Measurements from ENCODE around the gene WDR70.
"Not testable (repeated sequence)": the region's sequence is repeated elsewhere in the genome, so short reads cannot be mapped to it uniquely, and the experiment has no call there.

The WDR70 gene

DNA sequence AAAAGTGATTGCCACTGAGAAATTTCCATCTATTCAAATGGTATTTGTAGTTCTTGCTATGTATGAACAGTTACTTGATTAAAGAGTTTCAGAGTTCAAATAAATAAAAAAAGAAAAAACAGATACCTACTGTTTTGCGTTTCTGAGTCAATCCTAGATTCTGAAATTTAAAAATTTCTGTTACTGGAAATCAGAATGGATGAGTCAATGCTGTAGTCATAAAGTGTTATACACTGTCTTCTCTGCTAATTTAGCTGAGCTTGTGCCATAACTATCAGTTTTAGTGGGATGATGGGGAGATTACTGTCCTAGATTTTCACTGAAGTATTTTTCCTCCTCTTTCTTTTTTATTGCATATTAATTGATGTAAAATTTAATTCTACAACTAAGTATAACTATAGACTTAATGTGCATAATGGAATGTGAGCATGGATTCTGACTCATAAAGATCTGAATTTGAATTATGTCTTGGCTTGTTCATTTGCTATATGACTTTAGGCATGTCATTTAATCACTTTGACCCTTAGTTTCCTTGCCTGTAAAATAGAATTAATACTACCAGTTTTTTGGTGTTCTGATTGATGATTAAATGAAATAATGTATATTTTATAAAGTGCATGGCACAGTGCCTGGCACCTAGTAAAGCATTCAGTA is 75.4 kb downstream of the WDR70 start:
- DNase-seq, result not testable (repeated sequence)

DNA sequence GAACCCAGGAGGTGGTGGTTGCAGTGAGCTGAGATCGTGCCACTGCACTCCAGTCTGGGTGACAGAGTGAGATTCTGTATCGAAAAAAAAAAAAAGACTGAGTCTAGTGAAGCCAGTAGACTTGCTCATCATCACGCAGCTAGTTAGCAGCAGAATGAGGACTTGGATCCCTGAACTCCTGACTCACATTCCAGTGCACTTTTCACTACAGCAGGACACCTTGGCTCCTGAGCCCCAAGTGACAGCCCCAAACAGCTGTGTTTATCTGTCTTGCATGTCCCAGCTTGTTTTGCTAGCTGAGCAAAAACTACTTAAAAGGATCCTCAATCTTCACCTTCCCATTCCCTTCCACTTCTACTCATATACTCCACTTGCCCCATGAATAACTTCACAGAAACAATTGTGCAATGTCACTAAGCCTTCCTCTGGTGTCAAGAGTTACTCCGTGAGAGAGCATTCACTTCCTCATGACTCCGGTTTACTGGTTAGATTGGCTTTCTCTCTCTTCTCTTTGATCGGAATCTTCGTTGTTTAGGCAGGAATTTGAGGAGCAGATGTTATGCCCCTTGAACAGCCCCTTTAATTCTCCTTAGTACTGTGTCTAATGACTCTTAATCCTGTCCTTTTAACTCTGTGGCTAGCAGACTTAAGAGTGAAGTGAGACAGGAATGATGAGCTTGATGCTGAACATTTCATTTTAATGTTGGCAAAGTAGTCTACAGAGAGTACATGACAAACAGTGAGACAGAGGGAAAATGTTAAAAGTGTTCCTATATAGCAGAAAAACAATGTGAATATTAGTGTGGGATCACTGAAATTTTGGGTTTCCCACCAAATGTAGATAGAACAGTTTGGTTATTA is 84.3 kb downstream of the WDR70 start:
- DNase-seq, result not testable (repeated sequence)

DNA sequence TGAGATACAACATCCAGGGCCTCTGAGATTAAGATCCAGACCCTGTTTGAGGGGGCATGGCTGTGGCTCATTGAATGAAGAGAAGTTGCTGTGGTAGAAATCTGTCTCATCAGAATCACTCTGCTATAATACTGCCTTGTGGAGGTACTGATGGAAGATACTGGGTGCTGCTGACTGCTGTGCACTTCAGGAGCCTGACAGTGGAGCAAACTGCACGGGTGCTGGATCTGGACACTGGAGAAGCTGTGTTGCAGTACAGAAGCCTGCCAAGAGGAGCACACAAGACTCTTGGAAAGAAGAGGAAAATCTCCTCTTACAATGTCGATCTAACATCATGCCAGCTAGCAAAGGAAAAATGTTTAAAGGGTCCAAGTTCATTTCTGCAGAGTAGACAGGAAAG is 85.5 kb downstream of the WDR70 start:
- not testable (repeated sequence) for DNase-seq

DNA sequence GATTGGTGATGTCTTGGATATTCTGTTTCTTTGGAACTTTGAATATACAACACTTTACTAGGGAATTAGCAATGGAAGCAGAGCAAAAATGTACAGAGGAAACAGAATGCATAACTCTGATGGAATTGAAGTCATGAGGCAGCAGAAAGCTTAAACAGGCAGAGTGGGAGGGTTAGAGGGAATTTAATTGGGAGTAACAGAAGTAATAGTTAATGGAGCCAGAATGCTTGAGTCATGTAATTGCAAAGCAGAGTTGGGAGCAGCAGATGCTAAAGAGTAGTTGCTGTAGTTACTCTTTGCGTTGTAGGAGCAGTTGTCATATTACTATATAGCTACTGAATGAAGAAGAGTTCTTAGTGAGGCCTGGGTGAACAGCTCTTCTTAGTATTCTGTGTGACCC is 90.3 kb downstream of the WDR70 start:
- DNase-seq, result not testable (repeated sequence)

DNA sequence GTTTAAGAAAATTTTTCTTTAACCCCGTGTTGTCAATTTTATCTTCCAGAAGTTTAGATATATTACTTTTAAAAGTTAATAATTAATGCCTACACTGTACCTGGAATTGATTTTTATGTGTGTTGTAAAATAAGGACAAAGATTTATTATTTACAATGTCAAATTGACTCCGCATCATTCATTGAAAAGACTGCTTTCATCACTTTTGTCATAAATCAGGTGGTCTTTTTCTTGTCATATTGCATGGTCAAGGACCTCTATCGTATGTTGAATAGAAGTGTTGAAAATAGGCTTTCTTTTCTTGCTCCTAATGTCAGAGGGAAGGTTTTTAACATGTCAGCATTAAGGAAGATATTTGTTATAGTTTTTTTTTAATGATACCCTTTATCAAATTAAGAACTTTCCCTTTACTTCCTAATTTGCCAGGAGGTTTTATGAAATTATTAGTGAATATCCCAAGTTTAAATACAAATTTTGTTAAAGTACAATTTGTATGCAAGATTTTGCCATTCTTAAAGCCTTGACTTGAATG is 92.6 kb downstream of the WDR70 start:
- no peak for DNase-seq

GRCh38 chr5:37477426-37477825 is 98.3 kb downstream of the WDR70 start:
- no peak for DNase-seq

GRCh38 chr5:37478121-37478894 is 99.2 kb downstream of the WDR70 start:
- DNase-seq, result no peak

DNA sequence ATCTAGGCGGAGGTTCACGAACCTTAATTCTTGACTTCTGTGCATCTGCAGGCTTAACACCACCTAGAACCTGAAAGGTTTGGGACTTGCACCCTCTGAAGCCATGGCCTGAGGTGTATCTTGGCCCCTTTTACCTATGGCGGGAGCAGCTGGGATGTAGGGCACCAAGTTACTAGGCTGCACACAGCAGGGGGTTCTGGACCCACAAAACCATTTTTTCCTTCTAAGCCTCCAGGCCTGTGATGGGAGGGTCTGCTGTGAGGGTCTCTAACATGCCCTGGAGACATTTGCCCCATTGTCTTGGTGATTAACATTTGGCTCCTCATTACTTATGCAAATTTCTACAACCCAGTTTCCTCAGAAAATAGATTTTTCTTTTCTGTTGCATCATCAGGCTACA is 102.3 kb downstream of the WDR70 start:
- DNase-seq, result not testable (repeated sequence)

- DNase-seq, result no peak
Observed at GRCh38 chr5:37490120-37490810, 111.1 kb downstream of the WDR70 start.

DNA sequence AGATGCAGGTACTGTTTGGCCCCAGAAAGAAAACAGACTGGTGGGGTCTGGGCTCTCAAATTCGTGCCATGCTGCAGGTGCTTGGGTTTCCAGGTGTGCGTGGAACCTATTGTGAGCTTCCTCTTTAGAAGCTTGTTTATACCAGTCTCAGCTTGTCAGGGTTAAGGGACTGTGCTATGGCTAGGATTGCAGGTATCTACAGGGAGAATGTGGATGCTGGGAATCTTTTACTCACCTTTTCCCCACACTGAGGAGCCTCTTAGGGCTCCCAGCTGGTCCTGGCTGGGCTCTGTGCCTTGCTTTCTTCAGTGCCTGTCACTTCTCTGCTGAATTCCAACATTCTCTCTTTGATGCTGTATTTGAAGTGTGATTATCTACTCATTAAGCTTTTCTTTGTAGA is 111.8 kb downstream of the WDR70 start:
- DNase-seq, result no peak

DNA sequence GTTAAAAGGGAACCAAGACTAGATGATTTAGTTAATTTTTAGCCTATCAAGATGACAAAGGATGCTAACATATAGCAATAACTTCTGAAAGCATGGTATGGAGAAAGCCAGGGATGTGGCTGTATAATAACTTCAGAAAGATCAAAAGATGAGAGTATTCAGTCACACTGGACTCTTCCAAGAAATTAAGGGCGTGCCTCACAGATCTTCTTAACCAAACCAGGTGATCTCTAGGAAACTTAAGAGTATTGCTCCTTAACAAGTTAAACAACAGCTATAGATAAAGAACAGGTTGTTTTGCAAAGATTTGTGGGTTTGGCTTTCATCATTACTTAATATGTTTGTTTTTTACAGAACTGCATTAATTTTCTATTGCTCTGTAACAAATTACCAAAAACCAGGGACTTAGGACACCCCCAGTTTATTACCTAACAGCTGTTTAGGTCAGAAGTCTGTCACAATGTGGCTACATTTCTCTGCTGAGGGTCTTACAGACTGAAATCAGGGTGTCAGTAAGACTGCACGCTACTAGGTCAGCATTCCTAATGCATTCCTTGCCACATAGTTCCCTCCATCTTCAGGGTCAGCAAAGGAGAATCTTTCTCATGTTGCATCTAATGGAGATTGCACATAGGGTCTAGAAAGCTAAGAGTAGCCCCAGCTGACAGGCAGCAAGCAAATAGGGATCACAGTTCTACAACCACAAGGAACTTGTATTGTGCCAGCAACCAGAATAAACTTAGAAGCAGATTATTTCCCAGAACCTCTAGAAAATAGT is 113.8 kb downstream of the WDR70 start:
- no peak for DNase-seq

GRCh38 chr5:37494756-37495155 is 115.6 kb downstream of the WDR70 start:
- no peak for DNase-seq

- no peak for DNase-seq
Observed at GRCh38 chr5:37495210-37495609, 116.1 kb downstream of the WDR70 start.

GRCh38 chr5:37495668-37496347 is 116.7 kb downstream of the WDR70 start:
- no peak for DNase-seq

- no peak for DNase-seq
Observed at GRCh38 chr5:37496902-37497445, 117.9 kb downstream of the WDR70 start.

DNA sequence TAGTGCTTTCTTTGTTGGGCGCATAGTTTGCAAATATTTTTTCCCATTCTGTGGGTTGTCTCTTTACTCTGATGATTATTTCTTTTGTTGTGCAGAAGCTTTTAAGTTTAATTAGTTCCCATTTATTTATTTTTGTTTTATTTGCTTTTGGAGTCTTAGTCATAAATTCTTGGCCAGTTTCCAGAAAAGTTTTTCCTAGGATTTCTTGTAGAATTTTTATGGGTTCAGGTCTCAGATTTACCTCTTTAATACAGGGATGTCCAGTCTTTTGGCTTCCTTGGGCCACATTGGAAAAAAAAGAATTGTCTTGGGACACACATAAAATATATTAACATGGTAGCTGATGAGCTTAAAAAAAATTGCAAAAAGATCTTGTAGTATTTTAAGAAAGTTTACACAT is 122.0 kb downstream of the WDR70 start:
- DNase-seq, result no peak

DNA sequence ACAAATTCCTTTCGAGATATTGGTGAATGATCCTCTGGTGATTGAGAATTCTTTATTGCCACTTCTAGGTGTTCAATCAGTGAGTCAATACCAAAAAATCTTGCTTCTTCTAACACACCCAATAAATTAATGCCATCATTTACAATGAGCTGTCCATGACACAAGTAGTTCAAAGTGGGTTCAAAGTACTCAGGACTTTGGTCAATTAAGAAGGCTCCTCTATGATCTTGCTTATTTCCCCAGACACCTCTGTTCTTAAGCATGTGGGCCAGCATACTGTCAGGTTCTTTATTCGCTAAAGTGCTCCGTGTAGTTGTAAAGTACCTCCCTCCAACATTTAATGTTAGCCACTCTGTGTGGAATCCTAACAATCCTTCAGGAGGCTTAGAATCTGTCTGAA is 127.1 kb downstream of the WDR70 start:
- no peak for DNase-seq

DNA sequence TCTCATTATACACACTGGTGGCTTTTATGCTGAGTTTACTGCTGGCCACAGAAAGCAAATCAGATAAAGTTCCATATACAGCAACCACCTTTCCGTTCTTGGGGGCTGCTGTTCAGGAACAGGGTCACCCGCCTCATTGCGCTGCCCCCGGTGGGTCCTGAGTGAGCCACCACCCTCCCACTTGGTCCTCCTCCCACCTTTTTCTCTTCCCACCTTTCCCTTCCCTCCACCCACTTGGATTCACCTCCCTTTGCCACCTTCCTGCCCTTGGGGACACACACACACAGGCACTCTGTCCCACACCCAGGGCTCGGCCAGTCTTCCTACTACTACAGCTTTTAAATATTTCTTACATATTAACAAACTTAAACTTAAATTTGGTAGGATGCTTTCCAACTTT is 127.6 kb downstream of the WDR70 start:
- DNase-seq, result no peak

DNA sequence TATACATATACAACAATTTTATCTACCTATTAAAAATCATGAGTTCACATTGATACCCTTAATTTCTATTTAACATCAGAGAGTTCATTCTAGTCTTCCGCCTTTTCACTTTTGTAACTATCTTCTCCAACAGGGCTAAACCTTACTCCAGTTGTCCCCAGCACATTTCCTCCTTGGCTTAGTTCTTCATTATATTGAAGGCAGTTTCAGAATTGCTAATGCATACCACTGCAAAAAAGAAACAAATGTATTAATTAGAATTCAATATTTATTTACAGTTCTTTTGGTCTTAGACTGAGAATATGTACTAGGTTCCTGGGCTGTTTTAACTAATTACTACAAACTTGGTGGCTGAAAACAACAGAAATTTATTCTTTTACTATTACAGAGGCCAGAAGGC is 132.5 kb downstream of the WDR70 start:
- no peak for DNase-seq

DNA sequence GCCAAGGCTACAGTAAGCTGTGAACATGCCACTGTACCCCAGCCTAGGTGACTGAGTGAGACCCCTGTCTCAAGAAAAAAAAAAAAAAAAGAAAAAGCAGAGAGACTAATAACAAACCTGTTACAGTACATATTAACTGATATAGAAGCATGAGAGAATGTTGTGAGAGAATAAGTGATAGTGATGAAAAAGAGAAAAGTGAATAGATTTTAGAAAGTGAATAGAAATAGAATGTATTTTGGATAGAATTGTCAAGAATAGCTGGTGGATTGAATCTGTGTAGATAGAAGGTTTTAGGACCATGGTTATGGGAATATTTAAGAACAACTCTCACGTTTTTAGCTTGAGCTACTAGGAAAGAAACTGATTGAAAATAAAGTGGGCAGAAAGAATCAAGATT is 135.8 kb downstream of the WDR70 start:
- DNase-seq, result no peak

DNA sequence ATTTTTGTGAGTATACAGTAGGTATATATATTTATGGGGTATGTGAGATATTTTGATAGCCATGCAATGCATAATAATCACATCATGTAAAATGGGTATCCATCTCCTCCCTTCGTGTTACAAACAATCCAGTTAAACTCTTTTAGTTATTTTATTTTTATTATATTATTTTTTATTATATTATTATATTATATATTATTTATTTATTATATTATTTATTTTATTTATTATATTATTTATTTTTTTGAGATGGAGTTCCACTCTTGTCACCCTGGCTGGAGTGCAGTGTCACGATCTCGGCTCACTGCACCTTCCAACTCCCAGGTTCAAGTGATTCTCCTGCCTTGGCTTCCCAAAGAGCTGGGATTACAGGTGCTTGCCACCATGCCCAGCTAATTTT is 138.6 kb downstream of the WDR70 start:
- DNase-seq, result no peak

All from activated CD4-positive, alpha-beta T cell treated with anti-CD3 and anti-CD28 coated beads for 48 hours (primary cell).